NCI-H1930 (cell line): Measurements from ENCODE around the gene TMEFF2.
"Not testable (repeated sequence)": the region's sequence is repeated elsewhere in the genome, so short reads cannot be mapped to it uniquely, and the experiment has no call there.

Experiments used
- DNase-seq, 2 experiments: peaks; one replicate each; lab custom pipeline; 2025; lab: John Stamatoyannopoulos, UW

The TMEFF2 gene

DNA sequence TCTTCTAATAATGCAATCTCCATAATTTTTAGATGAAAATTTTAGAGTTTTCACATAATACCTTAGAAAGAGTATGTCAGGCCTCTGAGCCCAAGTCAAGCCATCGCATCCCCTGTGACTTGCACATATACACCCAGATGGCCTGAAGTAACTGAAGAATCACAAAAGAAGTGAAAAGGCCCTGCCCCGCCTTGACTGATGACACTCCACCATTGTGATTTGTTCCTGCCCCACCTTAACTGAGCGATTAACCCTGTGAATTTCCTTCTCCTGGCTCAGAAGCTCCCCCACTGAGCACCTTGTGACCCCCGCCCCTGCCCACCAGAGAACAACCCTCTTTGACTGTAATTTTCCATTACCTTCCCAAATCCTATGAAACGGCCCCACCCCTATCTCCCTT lies 64.4 kb downstream of the TMEFF2 start:
- DNase-seq = not testable (repeated sequence)

DNA sequence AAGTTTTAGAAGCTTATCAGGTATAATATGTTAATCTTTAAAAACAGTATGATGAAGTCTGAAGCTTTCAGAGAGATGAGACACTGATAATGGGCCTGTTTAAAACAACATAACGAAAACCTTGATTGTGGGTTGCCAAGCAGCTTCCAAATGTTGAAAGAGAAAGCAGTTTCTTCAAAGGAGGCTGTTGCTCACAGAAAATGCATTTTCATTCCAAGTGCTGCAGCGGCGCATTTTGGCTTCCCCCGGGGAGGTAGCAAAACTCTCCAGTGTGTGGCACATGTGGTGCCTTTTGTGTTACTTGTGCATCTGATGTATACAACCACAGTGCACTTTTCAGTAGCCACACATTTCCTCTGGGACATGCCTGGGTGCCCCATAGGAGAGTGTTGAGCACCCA lies 66.1 kb downstream of the TMEFF2 start:
- DNase-seq = no peak

DNA sequence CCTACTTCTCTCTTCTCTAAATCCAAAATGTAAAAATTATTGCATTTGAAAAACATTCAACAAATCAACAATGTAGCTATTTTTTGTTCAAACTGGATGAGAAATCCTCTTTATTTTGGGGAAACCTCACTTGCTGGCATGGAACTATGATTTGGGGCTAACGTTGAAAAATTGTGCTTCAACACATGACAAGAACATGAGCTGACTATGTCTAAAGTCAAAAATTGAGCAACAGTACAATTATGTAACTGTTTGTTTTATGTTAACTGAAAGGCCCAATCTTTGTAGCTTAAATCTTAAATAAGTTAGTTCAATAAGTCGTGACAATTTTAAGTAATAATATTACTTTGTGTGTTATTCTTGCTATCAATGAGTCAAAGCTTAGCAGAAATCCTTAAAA lies 67.3 kb downstream of the TMEFF2 start:
- DNase-seq = no peak

- DNase-seq = peak in 1 of 2 experiments; percentile 34
Observed at GRCh38 chr2:192126912-192127311, 67.8 kb downstream of the TMEFF2 start.

- no peak for DNase-seq
Observed at GRCh38 chr2:192126426-192126825, 68.3 kb downstream of the TMEFF2 start.

DNA sequence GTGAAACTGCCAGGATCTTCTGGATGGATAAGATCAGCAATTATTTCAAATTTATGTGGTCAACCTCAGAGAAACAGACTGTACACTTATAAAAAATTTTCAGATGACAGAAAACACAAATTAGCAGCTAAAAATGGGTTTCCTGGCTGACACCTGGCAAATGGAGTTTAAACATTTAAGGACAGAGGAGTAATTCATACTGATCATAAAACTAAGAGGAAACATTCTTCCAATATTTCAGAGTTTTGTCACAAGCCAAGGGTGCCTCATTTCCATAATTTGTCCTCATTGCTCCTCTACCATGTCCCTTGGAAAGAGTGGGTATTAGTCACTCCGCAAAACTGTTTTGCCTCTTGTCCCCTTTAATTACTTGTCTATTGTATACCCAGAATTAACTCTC lies 70.2 kb downstream of the TMEFF2 start:
- DNase-seq = no peak

DNA sequence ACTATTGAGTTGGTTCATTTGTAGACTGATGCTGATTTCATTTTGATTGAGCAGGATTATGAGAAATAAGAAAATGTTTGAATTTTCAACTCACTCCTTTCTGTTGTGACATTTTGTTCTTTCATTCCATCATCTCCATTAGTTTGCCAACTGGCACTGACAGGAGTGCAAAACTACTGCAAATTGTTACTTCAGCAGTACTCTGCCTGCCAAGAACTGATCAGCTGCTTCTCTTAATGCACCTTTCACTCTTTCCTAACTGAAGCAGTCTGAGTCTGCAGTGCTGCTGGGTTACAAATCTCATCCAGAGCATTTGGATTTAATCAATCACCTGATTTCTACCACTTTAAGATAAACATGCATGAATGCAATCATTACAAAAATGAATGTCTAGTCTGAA lies 70.9 kb downstream of the TMEFF2 start:
- DNase-seq = no peak

- no peak for DNase-seq
Observed at GRCh38 chr2:192122946-192123345, 71.8 kb downstream of the TMEFF2 start.

- DNase-seq = no peak
Observed at GRCh38 chr2:192122141-192122540, 72.6 kb downstream of the TMEFF2 start.

DNA sequence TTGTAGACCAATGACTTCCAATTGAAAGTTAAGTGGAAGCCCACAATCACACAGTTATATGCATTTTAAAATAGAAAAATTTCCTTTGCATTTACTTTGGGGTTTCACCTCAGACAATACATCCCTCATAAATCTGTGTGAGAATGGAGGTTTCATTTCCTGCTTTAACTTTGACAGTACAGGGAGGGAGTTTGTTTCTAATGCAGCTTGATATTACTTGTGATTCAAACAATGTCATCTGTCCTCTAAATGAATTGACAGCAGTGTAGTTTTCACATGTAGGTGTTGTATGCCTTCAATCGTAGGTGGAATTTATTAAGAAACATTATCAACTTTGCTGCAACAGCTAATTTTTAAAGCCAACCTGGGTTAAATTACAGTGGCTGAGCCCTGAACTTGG lies 75.2 kb downstream of the TMEFF2 start:
- no peak for DNase-seq

DNA sequence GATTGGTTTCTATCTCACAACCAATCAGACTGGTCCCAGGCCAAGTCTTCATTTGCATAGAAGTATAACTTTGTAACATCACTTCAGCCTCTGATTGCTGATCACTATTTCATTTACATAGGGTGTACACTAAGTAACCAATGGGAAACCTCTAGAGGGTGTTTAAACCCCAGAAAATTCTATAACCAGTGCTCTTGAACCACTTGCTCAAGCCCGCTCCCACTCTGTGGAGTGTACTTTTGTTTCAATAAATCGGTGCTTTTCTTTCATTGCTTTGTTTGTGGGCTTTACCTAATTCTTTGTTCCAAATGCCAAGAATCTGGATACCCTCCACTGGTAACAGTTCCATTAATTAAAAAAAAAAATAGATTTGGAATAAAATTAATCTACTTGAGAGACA lies 77.0 kb downstream of the TMEFF2 start:
- no peak for DNase-seq

GRCh38 chr2:192111536-192111935 lies 83.2 kb downstream of the TMEFF2 start:
- not testable (repeated sequence) for DNase-seq

GRCh38 chr2:192099742-192100141 lies 95.0 kb downstream of the TMEFF2 start:
- no peak for DNase-seq

DNA sequence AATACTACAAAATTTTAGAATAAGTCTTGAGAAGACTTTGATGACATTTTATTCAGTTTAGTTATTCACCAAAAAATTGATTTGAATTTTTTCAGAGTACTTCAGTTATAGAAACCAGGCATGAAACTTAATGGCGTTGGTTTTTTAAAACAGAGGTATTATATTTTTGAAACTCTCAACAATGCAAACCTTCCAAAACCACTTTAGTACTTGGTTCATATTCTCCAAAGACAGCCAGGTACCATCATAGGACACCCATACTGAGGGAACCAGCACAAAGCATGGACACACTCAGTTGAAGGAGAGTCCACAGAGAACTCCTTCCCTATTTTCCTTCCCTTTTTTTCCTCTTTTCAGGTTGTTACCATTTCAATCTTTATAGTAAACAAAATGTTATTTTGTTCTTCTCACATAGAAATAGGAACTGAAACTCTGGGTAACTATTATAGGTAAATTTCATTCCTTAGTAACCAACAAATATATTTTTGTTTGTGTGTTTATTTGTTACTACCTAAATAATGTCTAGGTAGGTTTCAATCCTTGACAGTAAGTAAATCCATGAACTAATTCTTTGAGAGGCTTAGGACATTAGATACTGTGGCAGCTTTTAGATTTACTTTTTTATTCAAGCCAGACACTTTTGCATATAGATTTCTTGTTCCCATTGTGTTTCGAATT lies 95.8 kb downstream of the TMEFF2 start:
- DNase-seq = no peak

DNA sequence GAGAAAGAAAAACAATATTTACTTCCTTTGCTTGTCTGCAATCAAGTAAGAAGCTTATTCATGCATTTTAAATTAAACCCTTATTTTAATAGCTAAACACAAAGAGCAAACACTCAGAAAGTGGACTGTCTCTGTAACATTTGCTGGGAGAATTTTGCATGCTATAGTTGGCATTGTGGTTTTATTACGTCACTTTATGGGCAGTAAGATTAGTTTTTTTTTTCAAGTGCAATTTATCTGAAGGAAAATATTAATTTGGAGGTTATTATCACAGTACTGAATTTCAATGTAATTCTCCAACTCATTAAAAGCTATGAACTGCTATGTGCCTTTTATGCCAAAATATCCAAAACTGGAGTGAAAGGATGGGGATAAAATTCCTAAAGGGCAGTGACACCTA lies 103.3 kb downstream of the TMEFF2 start:
- DNase-seq = no peak

GRCh38 chr2:192090911-192091310 lies 103.8 kb downstream of the TMEFF2 start:
- no peak for DNase-seq

DNA sequence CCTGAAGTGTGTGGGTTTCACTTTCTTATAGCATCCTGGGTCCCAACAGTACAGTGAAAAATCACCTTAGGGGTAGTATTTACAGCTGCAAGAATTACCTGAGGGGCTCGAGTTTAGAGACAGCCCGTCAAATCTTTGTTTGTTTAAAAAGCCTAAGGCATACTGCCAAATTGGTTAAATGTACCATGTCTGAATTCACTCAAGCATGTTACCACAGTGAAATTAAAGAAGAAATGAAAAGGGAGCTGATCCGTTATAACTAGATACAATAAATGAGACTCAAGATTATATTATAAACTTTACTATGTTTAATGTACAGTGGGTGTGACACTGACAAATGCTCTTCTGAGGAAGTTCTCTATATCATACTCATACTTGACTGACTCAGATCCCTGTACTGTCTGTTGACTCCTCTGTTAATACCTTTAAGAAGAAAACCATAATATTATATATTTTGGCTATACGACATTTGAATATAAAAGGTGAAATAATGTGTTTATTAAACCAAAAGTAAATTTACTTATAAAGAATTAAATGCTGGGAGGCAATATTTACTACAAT lies 107.3 kb downstream of the TMEFF2 start:
- no peak for DNase-seq

DNA sequence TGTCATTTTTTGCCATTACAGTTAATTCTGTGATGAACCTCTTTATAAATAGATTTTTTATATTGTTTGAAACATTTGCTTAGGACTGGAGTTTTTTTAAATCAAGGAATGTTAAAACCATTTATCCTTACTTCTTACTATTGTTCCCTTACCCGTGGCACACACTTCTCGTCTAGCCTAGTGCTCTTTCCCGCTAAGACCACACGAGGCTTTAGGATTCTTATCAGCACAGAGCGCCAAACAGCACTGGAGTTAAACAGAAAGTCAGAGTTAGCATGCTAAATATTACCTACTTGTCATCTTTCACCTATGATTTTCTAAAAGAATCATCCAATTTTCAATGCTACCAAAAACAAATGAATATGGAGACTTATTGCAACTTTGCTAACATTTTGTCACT lies 112.6 kb downstream of the TMEFF2 start:
- DNase-seq = no peak

DNA sequence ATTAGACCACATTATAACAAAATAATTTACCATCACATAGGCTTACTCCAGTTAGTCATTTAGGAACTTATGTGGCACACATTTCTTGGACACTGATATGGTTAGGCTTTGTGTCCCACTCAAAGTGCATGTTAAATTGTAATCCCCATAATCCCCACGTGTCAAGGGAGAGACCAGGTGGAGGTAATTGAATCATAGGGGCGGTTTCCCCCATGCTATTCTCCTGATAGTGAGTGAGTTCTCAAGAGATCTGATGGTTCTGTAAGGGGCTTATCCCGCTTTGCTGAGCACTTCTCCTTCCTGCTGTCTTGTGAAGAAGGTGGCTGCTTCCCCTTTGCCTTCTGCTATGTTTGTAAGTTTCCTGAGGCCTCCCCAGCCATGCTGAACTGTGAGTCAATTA lies 114.6 kb downstream of the TMEFF2 start:
- DNase-seq = not testable (repeated sequence)

GRCh38 chr2:192073878-192074277 lies 120.9 kb downstream of the TMEFF2 start:
- no peak for DNase-seq

DNA sequence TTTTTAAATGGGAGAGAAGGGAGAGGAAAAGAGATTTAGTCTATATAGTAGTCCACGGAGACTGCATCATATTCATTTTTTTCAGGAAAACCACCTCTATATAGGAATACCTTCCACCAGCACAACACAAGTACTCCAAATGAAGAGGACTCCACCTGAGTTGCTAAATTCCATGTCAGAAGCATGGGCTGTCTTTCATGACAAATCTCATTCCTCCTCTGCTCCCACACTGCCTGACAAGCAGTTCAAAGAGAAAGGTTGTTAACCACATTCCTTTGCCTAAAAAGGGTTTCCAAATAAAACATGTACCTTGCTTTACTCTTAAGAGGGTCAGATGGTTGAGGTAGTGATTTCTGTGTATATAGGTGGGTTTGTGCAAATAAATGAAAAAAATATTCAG lies 122.0 kb downstream of the TMEFF2 start:
- DNase-seq = no peak

DNA sequence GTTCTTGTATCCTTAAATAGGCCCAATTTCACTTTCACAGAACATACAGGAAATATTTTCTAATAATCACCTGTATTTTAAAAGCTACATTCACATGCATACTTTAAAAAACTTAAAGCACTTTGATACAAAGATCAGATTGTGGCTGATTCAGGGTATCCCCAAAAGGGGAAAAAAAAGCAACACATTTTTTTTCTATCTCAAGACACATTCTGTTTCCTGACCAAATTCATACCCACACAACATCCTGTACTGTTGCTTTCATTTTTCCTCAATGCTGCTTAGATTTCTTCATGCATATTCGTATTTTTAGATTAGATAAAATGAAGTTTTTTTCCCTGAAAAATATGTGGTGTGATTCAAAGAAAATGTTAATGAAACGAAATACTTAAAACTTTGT lies 122.5 kb downstream of the TMEFF2 start:
- no peak for DNase-seq

- DNase-seq = no peak
Observed at GRCh38 chr2:192070099-192070498, 124.6 kb downstream of the TMEFF2 start.

GRCh38 chr2:192069417-192069816 lies 125.3 kb downstream of the TMEFF2 start:
- DNase-seq = no peak
